Measurements from ENCODE around the gene METTL13.

The METTL13 gene, protein sequence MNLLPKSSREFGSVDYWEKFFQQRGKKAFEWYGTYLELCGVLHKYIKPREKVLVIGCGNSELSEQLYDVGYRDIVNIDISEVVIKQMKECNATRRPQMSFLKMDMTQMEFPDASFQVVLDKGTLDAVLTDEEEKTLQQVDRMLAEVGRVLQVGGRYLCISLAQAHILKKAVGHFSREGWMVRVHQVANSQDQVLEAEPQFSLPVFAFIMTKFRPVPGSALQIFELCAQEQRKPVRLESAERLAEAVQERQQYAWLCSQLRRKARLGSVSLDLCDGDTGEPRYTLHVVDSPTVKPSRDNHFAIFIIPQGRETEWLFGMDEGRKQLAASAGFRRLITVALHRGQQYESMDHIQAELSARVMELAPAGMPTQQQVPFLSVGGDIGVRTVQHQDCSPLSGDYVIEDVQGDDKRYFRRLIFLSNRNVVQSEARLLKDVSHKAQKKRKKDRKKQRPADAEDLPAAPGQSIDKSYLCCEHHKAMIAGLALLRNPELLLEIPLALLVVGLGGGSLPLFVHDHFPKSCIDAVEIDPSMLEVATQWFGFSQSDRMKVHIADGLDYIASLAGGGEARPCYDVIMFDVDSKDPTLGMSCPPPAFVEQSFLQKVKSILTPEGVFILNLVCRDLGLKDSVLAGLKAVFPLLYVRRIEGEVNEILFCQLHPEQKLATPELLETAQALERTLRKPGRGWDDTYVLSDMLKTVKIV

GRCh38 chr1:171781176-171781875 lies at the start of gene METTL13:
Gene METTL13 (plus strand): TSS chr1:171781660. CDS start chr1:171781968, 308 bp downstream.
- Mint-ChIP-seq H3K36me3 (peaks cover 39% of the 10 kb centered on the region), H3K9me3 (no peaks in the 10 kb centered on the region), H3K4me3 (peak within 1 kb of the TSS; percentile 96), H3K4me1 (peaks cover 57% of the 10 kb centered on the region), H3K27ac (peak within 1 kb of the TSS; percentile 98)
- ATAC-seq (peak; percentile 97), DNase-seq (ENCODE audit: low spot score in 2 of 2) (peak; percentile 91 to 97)

DNA sequence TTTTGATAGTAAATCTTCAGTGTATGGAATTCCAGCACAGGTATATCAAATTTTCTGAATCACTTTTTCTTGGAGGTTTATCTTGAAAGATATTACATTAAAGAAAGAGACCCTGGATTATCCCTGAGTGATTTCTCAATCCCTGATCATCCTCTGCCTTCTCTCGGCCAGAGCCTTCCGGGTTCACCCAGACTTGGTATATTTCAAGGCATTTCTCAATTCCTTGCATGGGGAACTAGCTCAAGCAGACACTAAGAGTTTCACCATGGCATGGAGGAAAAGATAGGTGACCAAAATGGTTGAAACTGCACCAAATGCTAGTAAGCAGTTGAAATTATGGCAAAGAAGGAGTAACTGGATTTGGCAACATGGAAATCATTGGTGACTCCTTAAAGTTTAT lies 45.3 kb upstream of the METTL13 start:
- Mint-ChIP-seq H3K27ac (no peak overlapping the region), H3K36me3 (peaks cover 75% of the 10 kb centered on the region)

DNA sequence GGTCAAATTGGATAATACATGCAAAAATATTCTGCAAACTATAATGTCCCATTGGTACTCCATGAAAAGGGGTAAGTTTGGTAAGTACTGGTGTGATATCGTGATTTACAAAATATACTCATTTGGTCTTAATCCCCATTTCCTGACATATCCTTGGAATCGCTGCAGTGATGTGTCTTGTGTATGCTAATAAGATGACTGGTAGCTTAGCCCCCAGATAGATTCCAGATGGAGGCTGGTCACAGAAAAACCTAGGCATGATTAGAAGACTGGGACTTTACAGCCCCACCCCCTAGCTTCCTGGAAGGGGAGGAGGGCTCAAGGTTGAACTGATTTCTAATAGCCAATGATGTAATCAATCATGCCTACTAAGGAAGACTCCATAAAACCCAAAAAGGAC lies 42.5 kb upstream of the METTL13 start:
- H3K27ac Mint-ChIP-seq, result peak overlapping the region; percentile 68
- ATAC-seq (no peak), DNase-seq (ENCODE audit: low spot score in 2 of 2) (no peak)
- H3K36me3 Mint-ChIP-seq, result peaks cover 55% of the 10 kb centered on the region
- H3K4me1 Mint-ChIP-seq, result peaks cover 36% of the 10 kb centered on the region
- no peaks in the 10 kb centered on the region for H3K9me3 Mint-ChIP-seq
- peak overlapping the region; percentile 94 for H3K4me3 Mint-ChIP-seq

More for the DNA sequence above, 45.3 kb upstream of the METTL13 start:
- Mint-ChIP-seq H3K4me1 (peaks cover 23% of the 10 kb centered on the region), H3K9me3 (no peaks in the 10 kb centered on the region), H3K4me3 (no peak overlapping the region)
- ATAC-seq, result no peak
- DNase-seq (ENCODE audit: low spot score in 2 of 2), result no peak

- no peak for DNase-seq (ENCODE audit: low spot score in 2 of 2)
- Mint-ChIP-seq H3K9me3 (no peaks in the 10 kb centered on the region), H3K36me3 (peaks cover 48% of the 10 kb centered on the region), H3K27ac (peak overlapping the region; percentile 68), H3K4me3 (peak overlapping the region; percentile 94), H3K4me1 (peaks cover 40% of the 10 kb centered on the region)
- ATAC-seq, result no peak
These were observed 41.8 kb upstream of the METTL13 start for GRCh38 chr1:171739656-171740055.

DNA sequence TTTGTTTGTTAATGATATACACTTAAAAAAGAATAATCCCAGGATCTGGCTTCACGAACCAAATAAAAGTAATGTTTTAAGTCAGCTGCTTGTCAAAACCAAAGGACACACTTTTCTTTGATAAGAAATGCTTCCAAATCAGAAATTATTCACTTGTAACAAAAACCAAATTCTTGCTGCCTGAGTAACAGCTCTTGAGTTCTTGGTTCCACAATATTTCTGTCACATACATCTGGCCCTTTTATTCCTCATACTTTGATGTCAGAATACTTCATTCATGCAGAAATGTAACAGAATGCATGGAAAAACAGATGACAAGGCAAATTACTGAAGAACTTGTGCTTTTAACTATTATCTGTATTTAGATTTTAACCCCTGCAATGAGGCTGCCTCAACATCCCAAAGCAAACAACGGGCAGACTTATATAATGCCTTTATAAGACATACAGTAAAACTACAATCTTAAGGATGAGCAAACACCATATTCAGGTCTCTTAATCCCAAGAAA lies 41.0 kb upstream of the METTL13 start:
- Mint-ChIP-seq H3K27ac (no peak overlapping the region), H3K9me3 (no peaks in the 10 kb centered on the region), H3K36me3 (peaks cover 42% of the 10 kb centered on the region), H3K4me3 (peak overlapping the region; percentile 94), H3K4me1 (peaks cover 40% of the 10 kb centered on the region)
- no peak for ATAC-seq
- no peak for DNase-seq (ENCODE audit: low spot score in 2 of 2)

- Mint-ChIP-seq H3K4me3 (peak overlapping the region; percentile 94), H3K27ac (peak overlapping the region; percentile 99), H3K36me3 (peaks cover 34% of the 10 kb centered on the region), H3K9me3 (no peaks in the 10 kb centered on the region), H3K4me1 (peaks cover 40% of the 10 kb centered on the region)
- ATAC-seq (peak; percentile 61), DNase-seq (ENCODE audit: low spot score in 2 of 2) (peak; percentile 12 to 72)
These were observed 40.2 kb upstream of the METTL13 start for GRCh38 chr1:171740987-171741871.

- H3K4me1 Mint-ChIP-seq, result peaks cover 40% of the 10 kb centered on the region
- peak within 1 kb of the TSS; percentile 94 for H3K4me3 Mint-ChIP-seq
- peak within 1 kb of the TSS; percentile 99 for H3K27ac Mint-ChIP-seq
- peaks cover 26% of the 10 kb centered on the region for H3K36me3 Mint-ChIP-seq
- H3K9me3 Mint-ChIP-seq, result no peaks in the 10 kb centered on the region
- ATAC-seq, result peak; percentile 96
- DNase-seq (ENCODE audit: low spot score in 2 of 2), result peak; percentile 72 to 92
These were observed 39.4 kb upstream of the METTL13 start, which contains the start of gene VAMP4 for GRCh38 chr1:171741872-171742576. Gene VAMP4 (minus strand): TSS chr1:171742065. CDS start chr1:171738414, 3,651 bp downstream.

GRCh38 chr1:171742577-171742922 lies 38.9 kb upstream of the METTL13 start:
- peaks cover 40% of the 10 kb centered on the region for H3K4me1 Mint-ChIP-seq

GRCh38 chr1:171743081-171743870 lies 38.2 kb upstream of the METTL13 start:
- peaks cover 39% of the 10 kb centered on the region for H3K4me1 Mint-ChIP-seq
- ATAC-seq, result no peak
- H3K4me3 Mint-ChIP-seq, result peak overlapping the region; percentile 94
- DNase-seq (ENCODE audit: low spot score in 2 of 2), result no peak
- peaks cover 13% of the 10 kb centered on the region for H3K36me3 Mint-ChIP-seq
- peak overlapping the region; percentile 99 for H3K27ac Mint-ChIP-seq
- no peaks in the 10 kb centered on the region for H3K9me3 Mint-ChIP-seq

More at GRCh38 chr1:171742577-171742922, 38.9 kb upstream of the METTL13 start:
- Mint-ChIP-seq H3K27ac (peak overlapping the region; percentile 99), H3K36me3 (peaks cover 20% of the 10 kb centered on the region), H3K9me3 (no peaks in the 10 kb centered on the region), H3K4me3 (peak overlapping the region; percentile 94)
- DNase-seq (ENCODE audit: low spot score in 2 of 2) (no peak), ATAC-seq (no peak)

DNA sequence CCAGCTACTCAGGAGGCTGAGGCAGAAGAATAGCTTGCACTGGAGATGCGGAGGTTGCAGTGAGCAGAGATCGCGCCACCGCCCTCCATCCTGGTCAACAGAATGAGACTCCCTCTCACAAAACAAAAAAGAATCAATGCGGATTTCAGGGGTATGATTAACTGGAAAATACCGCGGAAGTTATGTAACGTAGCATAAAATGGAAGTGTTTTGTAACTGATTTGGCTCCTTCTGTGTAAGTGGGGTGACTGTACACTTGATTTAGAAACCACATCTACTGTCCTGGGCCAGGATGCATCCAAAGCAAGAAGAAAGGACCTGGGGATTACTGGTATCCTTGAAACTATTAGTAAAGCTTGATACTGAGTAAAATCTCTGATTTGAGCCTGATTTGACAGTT lies 36.5 kb upstream of the METTL13 start:
- Mint-ChIP-seq H3K9me3 (no peaks in the 10 kb centered on the region), H3K4me1 (peaks cover 22% of the 10 kb centered on the region), H3K4me3 (no peak overlapping the region), H3K36me3 (peaks cover 6% of the 10 kb centered on the region), H3K27ac (peak overlapping the region; percentile 99)
- ATAC-seq (no peak), DNase-seq (ENCODE audit: low spot score in 2 of 2) (no peak)

DNA sequence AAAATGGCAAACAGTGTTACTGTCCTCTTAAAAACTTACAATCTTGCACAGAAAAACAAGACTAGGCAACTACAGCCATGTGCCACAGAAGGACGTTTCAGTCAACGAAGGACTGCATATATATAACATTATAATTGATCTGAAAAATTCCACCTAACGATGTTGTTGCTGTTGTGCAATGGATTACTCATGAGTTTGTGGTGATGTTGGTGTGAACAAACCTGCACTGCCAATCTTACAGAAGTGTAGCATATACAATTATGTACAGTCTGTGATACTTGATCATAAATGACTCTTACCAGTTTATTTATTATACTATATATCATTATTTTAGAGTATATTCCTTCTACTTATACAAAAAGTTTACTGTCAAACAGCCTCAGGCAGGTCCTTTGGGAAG lies 32.8 kb upstream of the METTL13 start:
- no peaks in the 10 kb centered on the region for H3K9me3 Mint-ChIP-seq
- H3K4me1 Mint-ChIP-seq, result peaks cover 12% of the 10 kb centered on the region
- DNase-seq (ENCODE audit: low spot score in 2 of 2) (no peak), ATAC-seq (no peak)
- H3K4me3 Mint-ChIP-seq, result no peak overlapping the region
- H3K27ac Mint-ChIP-seq, result no peak overlapping the region
- H3K36me3 Mint-ChIP-seq, result peaks cover 6% of the 10 kb centered on the region

- Mint-ChIP-seq H3K27ac (peak overlapping the region; percentile 92), H3K36me3 (peaks cover 6% of the 10 kb centered on the region), H3K9me3 (no peaks in the 10 kb centered on the region), H3K4me1 (peaks cover 7% of the 10 kb centered on the region), H3K4me3 (peak overlapping the region; percentile 24)
- DNase-seq (ENCODE audit: low spot score in 2 of 2) (no peak), ATAC-seq (peak; percentile 79)
These were observed 30.2 kb upstream of the METTL13 start for GRCh38 chr1:171751221-171751620.

GRCh38 chr1:171753182-171753581 lies 28.3 kb upstream of the METTL13 start:
- H3K27ac Mint-ChIP-seq, result no peak overlapping the region
- peaks cover 6% of the 10 kb centered on the region for H3K36me3 Mint-ChIP-seq
- ATAC-seq (no peak), DNase-seq (ENCODE audit: low spot score in 2 of 2) (no peak)
- H3K4me3 Mint-ChIP-seq, result no peak overlapping the region
- H3K4me1 Mint-ChIP-seq, result peaks cover 7% of the 10 kb centered on the region
- H3K9me3 Mint-ChIP-seq, result no peaks in the 10 kb centered on the region

Measured in stimulated activated effector memory CD8-positive, alpha-beta T cell treated with anti-CD3 and anti-CD28 coated beads, Interleukin-12 subunit alpha, Interleukin-12 subunit beta, amount 100 ng/mL, for 72 hours (primary cell).